Measurements from ENCODE around the gene STEAP2.

STEAP2 gene

GRCh38 chr7:90238583-90238982 is 27.0 kb downstream of the STEAP2 start:
- no peak for DNase-seq (ENCODE audit: low read depth)
- H3K4me3 ChIP-seq (ENCODE audit: control insufficient read depth, low read depth, low read length) = no peak overlapping the region
- TF ChIP-seq, protein P1, sequence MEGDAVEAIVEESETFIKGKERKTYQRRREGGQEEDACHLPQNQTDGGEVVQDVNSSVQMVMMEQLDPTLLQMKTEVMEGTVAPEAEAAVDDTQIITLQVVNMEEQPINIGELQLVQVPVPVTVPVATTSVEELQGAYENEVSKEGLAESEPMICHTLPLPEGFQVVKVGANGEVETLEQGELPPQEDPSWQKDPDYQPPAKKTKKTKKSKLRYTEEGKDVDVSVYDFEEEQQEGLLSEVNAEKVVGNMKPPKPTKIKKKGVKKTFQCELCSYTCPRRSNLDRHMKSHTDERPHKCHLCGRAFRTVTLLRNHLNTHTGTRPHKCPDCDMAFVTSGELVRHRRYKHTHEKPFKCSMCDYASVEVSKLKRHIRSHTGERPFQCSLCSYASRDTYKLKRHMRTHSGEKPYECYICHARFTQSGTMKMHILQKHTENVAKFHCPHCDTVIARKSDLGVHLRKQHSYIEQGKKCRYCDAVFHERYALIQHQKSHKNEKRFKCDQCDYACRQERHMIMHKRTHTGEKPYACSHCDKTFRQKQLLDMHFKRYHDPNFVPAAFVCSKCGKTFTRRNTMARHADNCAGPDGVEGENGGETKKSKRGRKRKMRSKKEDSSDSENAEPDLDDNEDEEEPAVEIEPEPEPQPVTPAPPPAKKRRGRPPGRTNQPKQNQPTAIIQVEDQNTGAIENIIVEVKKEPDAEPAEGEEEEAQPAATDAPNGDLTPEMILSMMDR (IDR thresholded peaks at IDR 0.05; ENCODE audit: control insufficient read depth, insufficient read depth, low read depth, low read length, missing control alignments) = no peak

DNA sequence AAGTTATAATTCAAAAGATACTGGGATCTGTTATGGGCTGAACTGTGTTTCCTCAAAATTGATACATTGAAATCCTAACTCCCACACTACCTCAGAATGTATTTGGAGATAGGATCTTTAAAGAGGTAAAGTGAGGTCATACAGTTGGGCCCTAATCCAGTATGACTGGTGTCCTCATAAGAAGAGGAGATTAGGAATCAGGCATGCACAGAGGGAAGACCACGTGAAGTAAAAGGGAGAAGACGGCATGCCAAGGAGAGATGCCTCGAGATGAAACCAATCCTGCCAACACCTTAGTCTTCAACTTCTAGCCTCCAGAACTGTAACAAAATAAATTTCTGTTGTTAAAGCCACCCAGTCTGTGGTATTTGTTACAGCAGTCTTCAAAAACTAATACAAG is 27.5 kb downstream of the STEAP2 start:
- no peak overlapping the region for H3K4me3 ChIP-seq (ENCODE audit: control insufficient read depth, low read depth, low read length)
- TF ChIP-seq, protein P1 (IDR thresholded peaks at IDR 0.05; ENCODE audit: control insufficient read depth, insufficient read depth, low read depth, low read length, missing control alignments) = no peak
- no peak for DNase-seq (ENCODE audit: low read depth)

DNA sequence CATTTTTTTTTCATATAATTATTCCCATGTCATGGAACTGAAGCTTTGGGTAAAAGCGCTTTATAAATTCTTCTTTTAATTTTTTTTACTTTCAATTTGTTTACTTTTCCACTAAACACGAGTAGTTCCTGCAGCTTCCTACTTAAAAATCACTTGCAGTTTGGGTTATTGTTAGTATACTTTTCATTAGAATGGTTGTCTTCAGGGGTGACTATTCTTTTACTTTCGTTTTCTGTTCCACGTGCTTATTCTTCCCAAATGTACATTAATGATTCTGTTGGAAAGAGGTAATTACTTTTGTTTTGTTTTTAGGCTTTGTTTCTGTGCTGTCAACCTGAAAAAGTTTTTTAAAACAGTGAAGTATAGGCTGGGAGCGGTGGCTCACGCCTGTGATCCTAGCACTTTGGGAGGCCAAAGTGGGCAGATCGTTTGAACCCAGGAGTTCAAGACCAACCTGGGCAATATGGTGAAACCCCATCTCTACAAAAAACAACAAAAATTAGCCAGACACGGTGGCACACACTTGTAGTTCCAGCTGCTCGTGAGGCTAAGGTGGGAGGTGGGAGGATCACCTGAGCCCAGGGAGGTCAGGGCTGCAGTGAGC is 28.2 kb downstream of the STEAP2 start:
- H3K4me3 ChIP-seq (ENCODE audit: control insufficient read depth, low read depth, low read length) = no peak overlapping the region

DNA sequence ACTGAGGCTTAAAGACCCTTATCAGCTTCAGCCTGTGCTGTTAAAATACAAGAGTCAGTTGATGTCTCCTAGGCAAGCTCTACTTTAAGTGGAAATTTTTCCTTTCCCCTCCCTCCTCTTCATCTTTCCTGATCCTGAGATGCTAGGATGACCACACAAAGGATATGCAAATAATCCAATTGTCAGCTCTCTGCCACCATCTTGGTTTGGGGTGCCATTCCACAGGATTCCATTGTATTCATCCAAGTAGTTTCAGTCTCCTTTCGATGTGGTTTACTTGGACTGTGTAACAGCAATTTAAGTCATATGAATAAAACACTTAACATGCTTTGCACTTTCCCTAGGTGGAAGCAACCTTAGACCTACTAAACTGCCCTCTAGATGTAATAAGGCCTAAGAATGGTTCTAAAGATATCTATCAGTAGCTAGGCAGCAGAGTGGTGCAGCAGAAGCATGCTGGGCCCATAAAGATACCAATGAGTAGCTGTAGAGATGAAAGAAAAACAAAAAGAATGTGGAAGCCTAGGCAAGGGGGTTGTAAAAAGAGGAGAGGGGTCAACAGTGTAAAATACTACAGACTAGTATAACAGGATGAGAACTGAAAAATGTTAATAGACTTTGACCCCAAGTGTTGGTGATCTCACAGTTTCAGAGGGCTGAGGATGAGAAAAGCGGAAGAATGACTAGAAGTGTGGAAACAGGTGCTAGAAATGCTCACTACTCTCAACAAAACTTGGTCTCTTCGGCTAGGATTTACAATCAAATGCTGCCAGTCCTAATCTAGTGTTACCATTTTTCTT is 31.0 kb downstream of the STEAP2 start:
- H3K4me3 ChIP-seq (ENCODE audit: control insufficient read depth, low read depth, low read length) = no peak overlapping the region
- DNase-seq (ENCODE audit: low read depth) = no peak
- TF ChIP-seq, protein P1 (IDR thresholded peaks at IDR 0.05; ENCODE audit: control insufficient read depth, insufficient read depth, low read depth, low read length, missing control alignments) = no peak

More for the DNA sequence above, 28.2 kb downstream of the STEAP2 start:
- DNase-seq (ENCODE audit: low read depth) = no peak
- TF ChIP-seq, protein P1 (IDR thresholded peaks at IDR 0.05; ENCODE audit: control insufficient read depth, insufficient read depth, low read depth, low read length, missing control alignments) = no peak

GRCh38 chr7:90243556-90243955 is 32.0 kb downstream of the STEAP2 start:
- TF ChIP-seq, protein P1 (IDR thresholded peaks at IDR 0.05; ENCODE audit: control insufficient read depth, insufficient read depth, low read depth, low read length, missing control alignments) = no peak
- no peak overlapping the region for H3K4me3 ChIP-seq (ENCODE audit: control insufficient read depth, low read depth, low read length)
- no peak for DNase-seq (ENCODE audit: low read depth)

DNA sequence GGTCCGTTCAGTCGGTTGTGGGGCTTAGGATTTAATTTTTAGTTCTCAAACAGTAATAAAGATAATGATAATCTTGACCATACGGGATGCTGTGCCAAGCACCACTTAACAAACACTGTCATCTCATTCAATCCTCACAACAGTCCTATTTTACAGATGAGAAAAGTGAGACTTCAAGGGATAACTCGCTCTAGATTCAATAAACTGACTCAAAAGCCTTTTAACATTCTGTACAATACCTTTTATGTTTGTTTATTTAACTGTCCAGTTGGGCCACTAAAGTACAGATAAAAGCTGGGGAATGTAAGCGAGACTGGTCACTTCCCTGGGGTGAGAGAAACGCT is 33.0 kb downstream of the STEAP2 start:
- DNase-seq (ENCODE audit: low read depth) = no peak
- H3K4me3 ChIP-seq (ENCODE audit: control insufficient read depth, low read depth, low read length) = peak overlapping the region; percentile 96
- TF ChIP-seq, protein P1 (IDR thresholded peaks at IDR 0.05; ENCODE audit: control insufficient read depth, insufficient read depth, low read depth, low read length, missing control alignments) = no peak
